ENCODE measurements around the gene FSTL4.

Gene FSTL4

GRCh38 chr5:133286483-133286882 lies 325.9 kb downstream of the FSTL4 start:
- TF ChIP-seq CTCF (IDR thresholded peaks at IDR 0.05; ENCODE audit: low read depth, low read length): no peak

DNA sequence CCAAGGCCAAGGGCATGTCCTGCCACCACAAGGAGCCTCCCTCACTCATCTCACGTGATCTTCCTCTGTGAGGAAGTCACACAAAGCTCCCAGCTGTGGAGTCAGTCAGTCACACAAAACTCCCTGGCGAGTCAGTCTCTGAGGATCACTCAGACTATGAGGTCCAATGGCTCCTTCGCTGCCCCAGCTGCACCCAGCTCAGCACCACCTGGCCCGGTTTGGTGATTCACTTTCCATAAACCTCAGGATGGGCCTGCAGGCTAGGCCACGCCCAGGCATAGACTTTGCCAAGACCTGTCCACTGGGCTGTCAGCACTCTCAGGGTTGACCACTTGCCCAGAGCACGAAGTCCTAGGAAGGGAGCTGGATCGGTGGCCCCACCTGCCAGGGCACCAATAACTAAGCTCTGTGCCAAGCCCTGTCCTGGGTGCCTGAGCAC lies 326.7 kb downstream of the FSTL4 start:
- no peak for DNase-seq (ENCODE audit: extremely low read depth, low read depth)
- no peak for TF ChIP-seq CTCF (IDR thresholded peaks at IDR 0.05; ENCODE audit: low read depth, low read length)

More at GRCh38 chr5:133286483-133286882, 325.9 kb downstream of the FSTL4 start:
- no peak for DNase-seq (ENCODE audit: extremely low read depth, low read depth)

GRCh38 chr5:133284306-133284705 lies 328.0 kb downstream of the FSTL4 start:
- no peak for DNase-seq (ENCODE audit: extremely low read depth, low read depth)
- TF ChIP-seq CTCF (IDR thresholded peaks at IDR 0.05; ENCODE audit: low read depth, low read length): no peak

GRCh38 chr5:133278317-133278716 lies 334.0 kb downstream of the FSTL4 start:
- DNase-seq (ENCODE audit: extremely low read depth, low read depth): no peak
- no peak for TF ChIP-seq CTCF (IDR thresholded peaks at IDR 0.05; ENCODE audit: low read depth, low read length)

DNA sequence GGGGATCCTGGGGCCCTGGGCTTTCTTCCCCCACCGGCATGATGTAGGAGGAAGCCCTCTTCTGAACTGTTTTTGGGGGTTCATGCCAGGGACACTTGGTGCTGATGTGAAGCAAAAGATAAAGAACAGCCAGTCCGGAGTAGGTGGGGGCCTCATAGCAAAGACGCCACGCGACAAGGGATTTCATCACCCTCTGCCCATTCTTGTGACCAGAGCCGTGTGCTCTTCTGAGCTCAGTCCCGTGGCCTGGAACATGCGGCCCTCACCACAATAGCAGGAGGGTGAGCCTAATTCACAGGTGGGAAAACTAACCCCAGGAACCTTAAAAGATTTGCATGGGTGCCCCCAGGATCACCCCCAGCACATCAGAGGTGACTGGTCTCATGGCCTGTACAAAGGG lies 334.6 kb downstream of the FSTL4 start:
- no peak for TF ChIP-seq CTCF (IDR thresholded peaks at IDR 0.05; ENCODE audit: low read depth, low read length)
- no peak for DNase-seq (ENCODE audit: extremely low read depth, low read depth)

DNA sequence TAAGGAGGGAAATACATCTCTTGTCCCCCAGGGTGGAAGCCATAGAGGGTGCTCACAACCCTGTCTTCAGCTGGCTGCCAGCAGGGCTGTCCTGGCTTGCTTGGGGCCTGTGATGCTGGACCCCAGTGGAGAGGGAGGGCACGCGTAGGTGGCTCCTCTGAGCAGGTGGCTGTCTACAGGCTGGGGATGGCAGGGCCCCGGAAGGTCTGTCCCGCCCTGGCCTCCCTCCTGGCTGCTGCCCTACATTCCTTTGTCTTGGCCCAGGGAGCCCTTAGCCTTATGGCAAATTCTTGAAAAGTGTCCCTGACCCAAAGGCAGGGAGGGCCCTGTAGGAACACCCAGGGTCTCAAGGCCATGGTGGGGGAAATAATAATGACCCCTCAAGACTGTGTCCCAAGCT lies 336.2 kb downstream of the FSTL4 start:
- no peak for DNase-seq (ENCODE audit: extremely low read depth, low read depth)
- TF ChIP-seq CTCF (IDR thresholded peaks at IDR 0.05; ENCODE audit: low read depth, low read length): no peak

DNA sequence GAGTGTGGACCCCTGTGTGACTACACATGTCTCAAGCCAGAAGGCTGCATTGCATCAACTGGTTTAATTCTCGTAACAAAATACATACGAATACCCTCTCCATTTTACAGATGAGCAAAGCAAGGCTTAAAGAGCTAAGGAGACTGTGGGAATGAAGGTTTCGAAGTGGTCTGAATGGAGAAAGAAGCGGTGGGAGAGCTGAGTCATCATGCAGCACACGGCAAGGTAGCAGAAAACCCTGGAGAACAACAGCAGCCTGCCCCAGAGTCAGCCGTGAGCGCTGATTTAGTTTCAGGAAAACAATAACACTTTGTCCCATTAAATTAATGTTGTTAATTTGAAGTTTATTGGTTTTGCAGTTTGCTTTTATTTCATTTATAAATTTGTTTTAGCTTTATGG lies 336.7 kb downstream of the FSTL4 start:
- TF ChIP-seq CTCF (IDR thresholded peaks at IDR 0.05; ENCODE audit: low read depth, low read length): no peak
- no peak for DNase-seq (ENCODE audit: extremely low read depth, low read depth)
